Neural crest cell (in vitro differentiated cells): ENCODE results near the gene ZNRF4. TPM values are rescaled to one million over a fixed set of nuclear protein-coding genes. Genes with fewer than 3 reads are reported as not detected.

Source experiments
- DNase-seq: peaks from one replicate; pipeline ENCODE4 v3.0.0; 2021; ENCODE audit warnings: low read depth, mixed read lengths, low spot score
- H3K27ac Mint-ChIP-seq: one replicate; pipeline ENCODE4 v1.8.0; 2021; ENCODE audit warnings: mild to moderate bottlenecking, mixed read lengths; ENCODE audit not compliant: unreplicated experiment
- H3K27me3 Mint-ChIP-seq: 2 replicates; pipeline ENCODE4 v1.8.0; 2021; ENCODE audit warnings: low read depth, mild to moderate bottlenecking, mixed read lengths
- H3K36me3 Mint-ChIP-seq: 2 replicates; pipeline ENCODE4 v1.8.0; 2021; ENCODE audit warnings: low read depth, mild to moderate bottlenecking, mixed read lengths
- H3K4me1 Mint-ChIP-seq: 2 replicates; pipeline ENCODE4 v1.8.0; 2021; ENCODE audit warnings: mixed read lengths
- H3K4me3 Mint-ChIP-seq: one replicate; pipeline ENCODE4 v1.8.0; 2021; ENCODE audit warnings: mild to moderate bottlenecking, mixed read lengths
- H3K9me3 Mint-ChIP-seq: 2 replicates; pipeline ENCODE4 v1.8.0; 2021; ENCODE audit warnings: mixed read lengths
- CTCF ChIP-seq: fragments of 200-600 bp; sonication (generic); conservative IDR thresholded peaks from 2 replicates; pipeline ENCODE4 v1.5.0; 2021; ENCODE audit warnings: antibody characterized with exemption, mild to moderate bottlenecking
- total RNA-seq: library from RNA; stranded (reverse); gene quantifications from 2 replicates; pipeline ENCODE4 v1.2.1, GENCODE V29; 2021

ZNRF4 gene
- total RNA-seq, 1 donor from 2014 or later: not detected

GRCh38 chr19:5444431-5444830 lies 10.8 kb upstream of the ZNRF4 start:
- no peak for DNase-seq
- Mint-ChIP-seq H3K9me3 (no peaks in the 10 kb centered on the region), H3K36me3 (no peaks in the 10 kb centered on the region), H3K4me3 (no peak overlapping the region), H3K27ac (no peak overlapping the region), H3K4me1 (peaks cover 9% of the 10 kb centered on the region), H3K27me3 (peaks cover 21% of the 10 kb centered on the region)
- no peak for TF ChIP-seq CTCF

- DNase-seq: no peak
- H3K4me3 Mint-ChIP-seq: no peak overlapping the region
- H3K27ac Mint-ChIP-seq: no peak overlapping the region
- peaks cover 26% of the 10 kb centered on the region for H3K27me3 Mint-ChIP-seq
- TF ChIP-seq CTCF: no peak
- no peaks in the 10 kb centered on the region for H3K36me3 Mint-ChIP-seq
- peaks cover 9% of the 10 kb centered on the region for H3K4me1 Mint-ChIP-seq
- no peaks in the 10 kb centered on the region for H3K9me3 Mint-ChIP-seq
Observed at GRCh38 chr19:5445071-5445470, 10.1 kb upstream of the ZNRF4 start.

- no peaks in the 10 kb centered on the region for H3K9me3 Mint-ChIP-seq
- peaks cover 26% of the 10 kb centered on the region for H3K27me3 Mint-ChIP-seq
- TF ChIP-seq CTCF: no peak
Observed at GRCh38 chr19:5445561-5446055, 9.6 kb upstream of the ZNRF4 start.

GRCh38 chr19:5447700-5448311 lies 7.4 kb upstream of the ZNRF4 start:
- no peaks in the 10 kb centered on the region for H3K9me3 Mint-ChIP-seq
- H3K27ac Mint-ChIP-seq: no peak overlapping the region
- no peak for TF ChIP-seq CTCF
- H3K4me1 Mint-ChIP-seq: peaks cover 9% of the 10 kb centered on the region
- H3K36me3 Mint-ChIP-seq: no peaks in the 10 kb centered on the region
- no peak overlapping the region for H3K4me3 Mint-ChIP-seq
- no peak for DNase-seq
- peaks cover 23% of the 10 kb centered on the region for H3K27me3 Mint-ChIP-seq

More at GRCh38 chr19:5445561-5446055, 9.6 kb upstream of the ZNRF4 start:
- DNase-seq: no peak
- Mint-ChIP-seq H3K27ac (no peak overlapping the region), H3K4me3 (no peak overlapping the region), H3K36me3 (no peaks in the 10 kb centered on the region), H3K4me1 (peaks cover 9% of the 10 kb centered on the region)

- Mint-ChIP-seq H3K4me3 (no peak overlapping the region), H3K9me3 (no peaks in the 10 kb centered on the region), H3K4me1 (peaks cover 9% of the 10 kb centered on the region), H3K36me3 (no peaks in the 10 kb centered on the region), H3K27me3 (peaks cover 23% of the 10 kb centered on the region), H3K27ac (no peak overlapping the region)
- DNase-seq: no peak
- no peak for TF ChIP-seq CTCF
Observed at GRCh38 chr19:5448374-5448773, 6.8 kb upstream of the ZNRF4 start.
